G401 (cell line): ENCODE data around the gene TXNRD2. TPM values are rescaled to one million over a fixed set of nuclear protein-coding genes. Genes with fewer than 3 reads are reported as not detected.
"Not testable (repeated sequence)": the region's sequence is repeated elsewhere in the genome, so short reads cannot be mapped to it uniquely, and the experiment has no call there.

Source experiments
- DNase-seq: peaks from one replicate; pipeline ENCODE4 v3.0.0-alpha.2; 2015; ENCODE audit warnings: low spot score
- in situ Hi-C: cut with HindIII; loops from 2 replicates; pipeline ENCODE4 v1.10.0; 2016; ENCODE audit warnings: low sequenced_read_pairs, mixed read lengths
- total RNA-seq: library from RNA; depleted of rRNA; stranded (reverse); fragments of >200 nt; shearing (Covaris generic); gene quantifications from 2 replicates; pipeline ENCODE4 v1.2.3, GENCODE V29; 2014

The TXNRD2 gene
- total RNA-seq, 1 experiment from 2014 or later: 96.6 TPM

DNA sequence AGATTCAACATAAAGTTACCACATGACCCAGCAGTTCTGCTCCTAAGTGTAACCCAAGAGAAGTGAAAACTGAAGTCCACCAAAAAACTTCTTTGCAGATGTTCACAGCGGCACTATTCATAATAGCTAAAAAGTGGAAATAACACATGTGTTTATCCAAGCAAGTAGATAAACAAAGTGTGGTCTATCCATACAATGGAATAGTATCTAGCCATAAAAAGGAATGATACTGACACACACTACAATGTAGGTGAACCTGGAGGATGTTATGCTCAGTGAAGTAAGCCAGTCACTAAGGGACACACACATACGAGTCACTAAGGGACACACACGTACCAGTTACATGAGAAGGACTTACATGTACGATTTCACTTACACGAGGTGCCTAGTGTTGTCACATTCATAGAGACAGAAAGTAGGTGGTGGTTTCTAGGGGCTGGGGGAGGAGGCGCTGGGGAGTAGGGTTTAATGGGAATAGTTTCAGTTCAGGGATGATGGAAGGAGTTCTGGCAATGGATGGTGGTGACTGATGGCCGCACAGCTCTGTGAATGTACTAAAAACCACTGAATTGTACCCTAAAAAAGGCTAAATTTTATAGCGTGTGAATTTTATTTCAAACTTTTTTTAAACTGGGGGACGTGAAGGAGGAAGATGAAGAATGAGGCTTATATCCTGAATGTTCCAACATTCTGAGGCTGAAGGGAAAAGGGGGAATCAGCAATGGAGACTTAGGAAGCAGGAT lies 27.2 kb downstream of the TXNRD2 start:
- DNase-seq: no peak
- in situ Hi-C loops: no loop called here

GRCh38 chr22:19913337-19913936 lies 28.2 kb downstream of the TXNRD2 start:
- DNase-seq: no peak
- in situ Hi-C loops: no loop called here

DNA sequence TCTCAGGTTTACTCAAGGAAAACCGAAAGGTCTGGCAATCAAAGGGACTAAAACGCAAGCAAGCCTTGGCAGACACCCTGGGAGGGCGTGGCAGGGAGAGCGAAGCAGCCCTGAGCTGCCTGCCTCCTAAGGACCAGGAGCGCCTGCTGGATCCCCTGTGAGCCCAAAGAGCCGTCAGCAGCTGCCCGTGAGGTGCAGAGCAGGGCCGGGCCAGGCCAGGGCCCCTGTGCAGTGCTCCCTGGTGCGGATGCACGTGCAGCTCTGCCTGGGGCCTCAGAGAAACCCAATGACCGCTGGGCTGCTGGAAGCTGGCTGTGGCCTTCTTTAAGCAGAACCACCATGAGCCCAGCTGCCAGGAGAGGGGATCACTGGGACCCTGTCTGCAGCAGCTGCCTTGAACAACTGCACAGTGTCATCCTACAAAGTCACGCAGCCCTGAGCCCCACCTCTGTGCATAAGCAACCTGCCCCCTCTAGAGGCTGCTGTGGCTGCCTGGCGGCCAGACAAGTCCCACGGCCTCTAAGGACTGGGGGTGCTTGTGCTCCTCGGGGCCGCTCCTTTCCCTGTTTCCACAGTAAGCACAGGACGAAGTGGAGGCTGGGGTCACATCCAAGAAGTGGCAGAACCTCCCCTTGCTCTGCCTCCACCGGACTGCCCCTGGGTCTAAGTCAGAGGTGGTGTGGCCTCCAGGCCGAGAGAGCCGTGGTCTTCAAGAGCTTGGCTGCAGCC lies 29.2 kb downstream of the TXNRD2 start:
- DNase-seq: no peak
- in situ Hi-C loops: no loop called here

GRCh38 chr22:19911540-19912270 lies 29.9 kb downstream of the TXNRD2 start:
- DNase-seq: no peak
- in situ Hi-C loops: no loop called here

DNA sequence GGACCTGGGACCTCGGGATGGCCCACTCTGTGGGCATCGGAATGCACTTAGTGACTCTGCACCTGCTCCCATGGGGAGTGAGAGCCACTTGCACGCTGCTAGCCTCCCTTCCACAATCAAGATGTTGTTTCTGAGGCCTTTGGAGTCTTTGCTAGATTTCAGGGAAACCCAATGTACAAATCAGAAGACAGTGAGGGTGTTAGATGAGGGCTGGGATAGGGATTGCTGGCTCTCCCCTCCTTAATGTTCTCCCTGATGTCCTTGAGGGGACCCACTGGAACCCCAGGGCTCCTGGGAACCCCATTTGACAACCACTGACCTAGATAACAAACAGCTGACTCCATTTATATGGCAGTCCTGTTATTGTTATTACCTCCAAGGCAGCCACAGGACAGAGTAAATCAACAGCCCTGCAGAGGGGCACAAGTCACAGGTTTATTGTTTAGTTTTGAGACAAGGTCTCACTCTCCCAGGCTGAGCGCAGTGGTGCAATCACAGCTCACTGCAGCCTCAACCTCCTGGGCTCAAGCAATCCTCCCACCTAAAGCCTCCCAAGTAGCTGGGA lies 31.4 kb downstream of the TXNRD2 start:
- in situ Hi-C loops: no loop called here

GRCh38 chr22:19909350-19910179 lies 32.1 kb downstream of the TXNRD2 start:
- DNase-seq: peak; percentile 89
- in situ Hi-C loops: no loop called here

More for the DNA sequence above, 31.4 kb downstream of the TXNRD2 start:
- DNase-seq: no peak

DNA sequence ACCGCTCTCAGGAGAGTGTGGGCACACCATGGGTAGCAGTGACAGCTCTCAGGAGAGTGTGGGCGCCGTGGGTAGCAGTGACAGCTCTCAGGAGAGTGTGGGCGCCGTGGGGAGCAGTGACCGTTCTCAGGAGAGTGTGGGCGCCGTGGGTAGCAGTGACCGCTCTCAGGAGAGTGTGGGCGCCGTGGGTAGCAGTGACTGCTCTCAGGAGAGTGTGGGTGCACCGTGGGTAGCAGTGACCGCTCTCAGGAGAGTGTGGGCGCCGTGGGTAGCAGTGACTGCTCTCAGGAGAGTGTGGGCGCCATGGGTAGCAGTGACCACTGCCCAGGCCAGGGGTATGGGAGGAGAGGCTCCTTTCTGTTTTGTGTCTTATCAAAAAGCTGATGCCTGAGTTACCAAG lies 33.7 kb downstream of the TXNRD2 start:
- in situ Hi-C loops, DNase-seq: not testable (repeated sequence)

GRCh38 chr22:19906864-19907263 lies 34.8 kb downstream of the TXNRD2 start:
- DNase-seq, in situ Hi-C loops: not testable (repeated sequence)

DNA sequence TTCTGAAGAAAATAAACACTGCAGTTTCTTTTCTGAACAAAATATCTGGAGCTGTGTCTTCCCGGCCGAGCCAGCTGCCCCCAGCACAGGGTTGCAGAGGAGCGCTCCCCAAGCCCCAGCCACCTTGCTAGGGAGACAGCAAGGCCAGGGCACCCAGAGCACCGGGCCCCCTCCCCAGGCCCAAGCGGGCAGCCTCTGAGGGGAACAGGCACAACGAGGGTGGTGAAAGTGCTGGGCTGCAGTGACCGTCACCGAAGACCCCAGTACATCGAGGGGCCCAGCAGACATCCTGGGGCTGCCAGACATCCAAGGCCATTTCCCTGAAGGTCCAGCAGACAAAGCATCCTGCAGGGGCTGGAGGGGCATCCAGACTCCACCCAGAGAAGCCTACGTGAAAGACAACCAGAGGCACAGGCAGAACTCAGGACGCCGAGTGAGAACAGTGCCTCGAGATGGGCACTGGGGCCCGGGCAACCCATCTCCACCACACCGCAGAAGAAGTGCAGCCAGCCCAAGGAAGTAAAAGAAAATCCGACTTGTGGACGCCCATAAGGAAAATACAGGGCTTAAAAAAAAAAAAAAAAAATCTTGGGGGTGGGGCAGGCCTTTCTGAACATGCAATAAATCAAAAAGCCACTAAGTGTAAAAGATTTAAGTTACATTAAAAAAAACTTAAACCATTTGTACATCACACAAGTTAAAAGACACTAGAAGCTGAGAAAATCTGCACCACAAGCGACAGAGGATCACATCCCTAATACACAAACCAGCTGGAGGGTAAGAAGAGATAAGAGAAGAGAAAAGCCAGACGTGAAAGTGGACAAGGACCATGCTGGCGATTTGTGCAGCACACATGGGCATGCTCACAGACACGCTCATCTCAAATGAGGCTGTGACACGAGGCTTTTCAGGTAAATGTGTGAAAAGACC lies 36.0 kb downstream of the TXNRD2 start:
- in situ Hi-C loops: no loop called here
- no peak for DNase-seq

- in situ Hi-C loops: no loop called here
- no peak for DNase-seq
Measured at GRCh38 chr22:19904935-19905334, 36.7 kb downstream of the TXNRD2 start.

- DNase-seq: peak; percentile 82
- in situ Hi-C loops: no loop called here
Measured at GRCh38 chr22:19904174-19904856, 37.3 kb downstream of the TXNRD2 start.

GRCh38 chr22:19903513-19903912 lies 38.1 kb downstream of the TXNRD2 start:
- no peak for DNase-seq
- in situ Hi-C loops: no loop called here

- in situ Hi-C loops: no loop called here
Measured at GRCh38 chr22:19903031-19903430, 38.6 kb downstream of the TXNRD2 start.

DNA sequence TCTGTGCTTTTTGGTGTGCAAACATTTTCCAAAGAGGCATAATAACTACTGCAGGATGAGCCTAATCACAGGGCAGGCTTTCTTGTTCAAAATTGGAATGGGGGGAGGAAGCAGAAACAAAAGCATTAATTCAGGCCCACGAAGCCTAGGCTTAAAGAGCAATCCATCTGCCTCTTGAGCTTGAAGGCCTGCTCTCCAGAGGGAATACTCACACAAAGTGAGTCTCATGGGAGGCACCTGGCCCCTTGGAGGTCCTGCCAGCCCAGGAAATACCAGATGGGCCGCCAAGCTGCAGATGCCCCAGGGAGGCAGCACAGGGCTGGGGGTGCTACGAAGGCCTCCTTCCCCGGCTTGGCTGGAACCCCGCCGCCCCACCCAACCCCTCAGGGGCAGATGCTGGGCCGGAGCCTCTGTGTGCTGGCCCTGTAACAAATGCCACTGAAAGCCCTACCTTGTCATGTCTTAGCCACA lies 39.3 kb downstream of the TXNRD2 start:
- no peak for DNase-seq
- in situ Hi-C loops: no loop called here

More at GRCh38 chr22:19903031-19903430, 38.6 kb downstream of the TXNRD2 start:
- peak; percentile 12 for DNase-seq

DNA sequence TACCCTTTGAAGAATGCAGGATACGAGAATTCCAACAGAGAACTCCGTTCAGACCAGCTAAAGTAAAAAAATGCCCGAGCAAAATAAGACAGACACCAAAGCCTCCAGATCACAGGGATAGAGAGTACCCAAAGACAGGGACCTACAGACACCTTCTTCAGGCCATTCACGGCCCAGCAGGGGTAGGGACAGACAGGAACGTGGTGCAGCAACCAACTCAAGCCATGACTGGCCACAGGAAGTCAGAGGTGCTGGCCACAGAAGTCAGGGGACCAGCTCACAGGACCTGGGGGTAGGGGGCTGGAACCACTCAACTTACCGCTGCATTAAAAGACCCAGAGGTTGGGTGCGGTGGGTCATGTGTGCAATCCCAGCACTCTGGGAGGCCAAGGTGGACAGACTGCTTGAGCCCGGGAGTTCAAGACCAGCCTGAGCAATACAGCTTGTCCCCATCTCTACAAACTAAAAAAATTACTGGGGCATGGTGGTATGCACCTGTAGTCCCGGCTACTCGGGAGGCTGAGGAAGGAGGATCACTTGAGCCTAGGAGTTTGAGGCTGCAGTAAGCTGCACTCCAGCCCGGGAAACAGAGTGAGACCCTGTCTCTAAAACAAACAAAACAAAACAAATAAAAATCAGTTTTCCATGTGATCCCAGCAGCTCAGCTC lies 39.9 kb downstream of the TXNRD2 start:
- in situ Hi-C loops: no loop called here
- no peak for DNase-seq

DNA sequence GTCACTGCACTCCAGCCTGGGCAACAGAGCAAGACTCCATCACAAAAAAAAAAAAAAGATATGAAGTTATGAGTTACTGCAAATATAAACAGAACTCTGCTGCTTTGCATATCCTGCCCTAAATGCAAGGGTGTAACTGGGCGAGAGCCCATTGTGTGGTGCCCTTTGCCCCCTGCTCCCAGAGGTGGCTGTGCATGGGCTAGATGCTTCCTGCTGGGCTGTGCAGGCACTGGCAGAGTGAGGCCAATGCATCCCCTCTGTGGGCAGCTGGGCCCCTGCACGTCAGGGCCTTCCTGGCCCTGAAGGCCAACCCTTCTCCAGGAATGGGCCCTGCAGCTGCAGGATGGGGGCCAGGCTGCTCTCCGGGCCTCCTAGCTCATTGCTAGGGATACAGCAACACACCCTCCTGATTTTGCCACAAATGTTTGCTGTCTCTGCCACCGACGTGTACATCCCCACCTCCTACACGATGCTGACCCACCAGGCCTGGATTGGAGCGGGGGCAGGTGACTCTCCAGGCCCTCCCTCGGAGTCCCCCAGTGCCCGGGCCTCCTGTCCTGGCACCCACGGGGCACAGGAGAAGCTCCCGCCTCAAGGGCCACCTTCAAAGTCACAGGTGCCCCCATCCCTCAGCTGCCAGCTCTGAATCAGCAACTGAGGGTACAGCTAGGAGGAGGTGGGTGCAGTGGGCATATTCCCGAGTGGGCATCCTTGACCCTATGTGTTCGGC lies 40.7 kb downstream of the TXNRD2 start:
- no peak for DNase-seq
- in situ Hi-C loops: no loop called here
